SK-N-SH (cell line): ENCODE results near the gene HEY2. TPM values are rescaled to one million over a fixed set of nuclear protein-coding genes. Genes with fewer than 3 reads are reported as not detected.

Source experiments
- CTCF ChIA-PET: fragments of 300-600, 350-600 bp; formaldehyde crosslinking; extraction: SDS; loops from one replicate; lab custom pipeline; 2021; lab: Yijun Ruan, JAX
- POLR2A ChIA-PET: fragments of 350-600 bp; sonication (Branson Sonifier 250); formaldehyde crosslinking; extraction: SDS; loops from one replicate; lab custom pipeline; 2020; ENCODE audit warnings: antibody characterized with exemption, inconsistent platforms; lab: Yijun Ruan, JAX
- DNase-seq: peaks from one replicate; pipeline ENCODE4 v3.0.0; 2012
- H2AFZ ChIP-seq: fragments of 200-600 bp; sonication (generic); 2 replicates; pipeline ENCODE4 v1.8.1; 2016; ENCODE audit warnings: antibody characterized with exemption, mild to moderate bottlenecking, low read depth
- H3F3A ChIP-seq: fragments of 200-600 bp; sonication (generic); replicated peaks from 2 replicates; pipeline ENCODE3; 2016; ENCODE audit warnings: antibody characterized with exemption, mild to moderate bottlenecking; ENCODE audit not compliant: insufficient read depth
- H3K27ac ChIP-seq, 2 experiments: fragments of 200-500 bp in 1 of 2; fragments of 200-600 bp in 1 of 2; sonication (Bioruptor generic) in 1 of 2; sonication (generic), shearing (Covaris generic) in 1 of 2; 2 replicates each; pipeline versions ENCODE4 v1.5.1 to v1.6.1; 2014 to 2016; ENCODE audit warnings: low read depth in 2 of 2, inconsistent platforms in 1 of 2, low read length in 1 of 2, mild to moderate bottlenecking in 1 of 2, mixed read lengths in 1 of 2
- H3K27me3 ChIP-seq: fragments of 200-600 bp; sonication (generic), shearing (Covaris generic); 2 replicates; pipeline ENCODE4 v1.6.1; 2016; ENCODE audit warnings: mixed run types; ENCODE audit not compliant: insufficient read depth
- H3K36me3 ChIP-seq, 2 experiments: fragments of 200-500 bp in 1 of 2; fragments of 200-600 bp in 1 of 2; sonication (Bioruptor generic) in 1 of 2; sonication (generic) in 1 of 2; replicated peaks in 1 of 2; 2 replicates each; pipeline versions ENCODE3 to v1.5.1; 2014 to 2016; ENCODE audit warnings: low read length in 1 of 2, mild to moderate bottlenecking in 1 of 2; ENCODE audit not compliant: insufficient read depth in 2 of 2, control insufficient read depth in 1 of 2
- H3K4me1 ChIP-seq, 2 experiments: fragments of 200-500 bp in 1 of 2; fragments of 200-600 bp in 1 of 2; sonication (Bioruptor generic) in 1 of 2; sonication (generic), shearing (Covaris generic) in 1 of 2; 2 replicates each; pipeline versions ENCODE4 v1.5.1 to v1.6.1; 2014 to 2016; ENCODE audit warnings: low read depth in 1 of 2, low read length in 1 of 2, mixed run types in 1 of 2; ENCODE audit not compliant: insufficient read depth in 2 of 2, control insufficient read depth in 1 of 2
- H3K4me2 ChIP-seq: fragments of 200-600 bp; sonication (generic), shearing (Covaris generic); 2 replicates; pipeline ENCODE4 v1.6.1; 2017; ENCODE audit warnings: mixed run types
- H3K4me3 ChIP-seq, 2 experiments: fragments of 200-500 bp in 1 of 2; fragments of 200-600 bp in 1 of 2; sonication (Bioruptor generic) in 1 of 2; sonication (generic), shearing (Covaris generic) in 1 of 2; 2 replicates each; pipeline versions ENCODE4 v1.5.1 to v1.8.1; 2014 to 2016; ENCODE audit warnings: low read depth in 2 of 2, inconsistent platforms in 1 of 2, low read length in 1 of 2, mild to moderate bottlenecking in 1 of 2, mixed read lengths in 1 of 2, moderate library complexity in 1 of 2
- H3K79me2 ChIP-seq: fragments of 200-600 bp; sonication (generic); 2 replicates; pipeline ENCODE4 v1.8.1; 2017; ENCODE audit warnings: mild to moderate bottlenecking; ENCODE audit not compliant: insufficient read depth
- H3K9ac ChIP-seq: fragments of 200-600 bp; sonication (generic); 2 replicates; pipeline ENCODE4 v1.6.1; 2017; ENCODE audit warnings: mixed run types
- H3K9me2 ChIP-seq: fragments of 200-600 bp; sonication (generic); 2 replicates; pipeline ENCODE4 v1.6.1; 2017; ENCODE audit warnings: mixed run types
- H3K9me3 ChIP-seq: fragments of 200-600 bp; sonication (generic); 2 replicates; pipeline ENCODE4 v1.6.1; 2017; ENCODE audit warnings: mixed run types, mild to moderate bottlenecking, moderate library complexity
- H4K20me1 ChIP-seq: fragments of 200-600 bp; sonication (generic); 2 replicates; pipeline ENCODE4 v1.6.1; 2017; ENCODE audit warnings: mild to moderate bottlenecking, mixed run types; ENCODE audit not compliant: insufficient read depth
- CTCF ChIP-seq: fragments of 200-600 bp; sonication (generic); IDR thresholded peaks from 2 replicates; pipeline ENCODE4 v1.6.1; 2017; ENCODE audit warnings: antibody characterized with exemption, mild to moderate bottlenecking, moderate library complexity
- EP300 ChIP-seq, 2 experiments: IDR thresholded peaks; 2 replicates each; pipeline versions ENCODE4 v1.4.0 to v1.6.1; 2012; ENCODE audit warnings: borderline replicate concordance in 1 of 2, low read depth in 1 of 2, low read length in 1 of 2
- FOSL2 ChIP-seq: IDR thresholded peaks from 2 replicates; pipeline ENCODE4 v1.4.0; 2012; ENCODE audit warnings: low read depth, mild to moderate bottlenecking, moderate library complexity, borderline replicate concordance
- FOXJ3 ChIP-seq: sonication (generic); formaldehyde crosslinking; IDR thresholded peaks from 2 replicates; pipeline ENCODE4 v1.5.1; 2020; ENCODE audit warnings: mild to moderate bottlenecking, missing genetic modification reagents
- FOXM1 ChIP-seq: IDR thresholded peaks from 2 replicates; pipeline ENCODE4 v1.4.0; 2012; ENCODE audit warnings: low read depth, mild to moderate bottlenecking
- GATA2 ChIP-seq: sonication (generic); formaldehyde crosslinking; IDR thresholded peaks from 2 replicates; pipeline ENCODE4 v1.5.0; 2020; ENCODE audit warnings: mild to moderate bottlenecking, missing genetic modification reagents
- MAX ChIP-seq: IDR thresholded peaks from 2 replicates; pipeline ENCODE4 v1.4.0; 2012; ENCODE audit warnings: low read depth
- MXI1 ChIP-seq: IDR thresholded peaks from 2 replicates; pipeline ENCODE4 v1.6.1; 2012; ENCODE audit warnings: mild to moderate bottlenecking, low read depth, low read length, improper control_type of control experiment
- NFIC ChIP-seq: IDR thresholded peaks from 2 replicates; pipeline ENCODE4 v1.4.0; 2012; ENCODE audit warnings: borderline replicate concordance
- NRF1 ChIP-seq: IDR thresholded peaks from 2 replicates; pipeline ENCODE4 v1.6.1; 2012; ENCODE audit warnings: low read depth, mild to moderate bottlenecking, low read length
- RCOR1 ChIP-seq: fragments of 150-350 bp; IDR thresholded peaks from 2 replicates; pipeline ENCODE4 v1.6.1; 2017; ENCODE audit warnings: antibody characterized with exemption, low read length
- RFX5 ChIP-seq: IDR thresholded peaks from 2 replicates; pipeline ENCODE4 v1.6.1; 2012; ENCODE audit warnings: mild to moderate bottlenecking, improper control_type of control experiment, low read length
- RXRA ChIP-seq: IDR thresholded peaks from 2 replicates; pipeline ENCODE4 v1.4.0; 2012; ENCODE audit warnings: low read depth, mild to moderate bottlenecking, borderline replicate concordance
- TCF12 ChIP-seq: IDR thresholded peaks from 2 replicates; pipeline ENCODE4 v1.4.0; 2012
- USF1 ChIP-seq: IDR thresholded peaks from 2 replicates; pipeline ENCODE4 v1.4.0; 2012; ENCODE audit warnings: low read depth, borderline replicate concordance
- USF2 ChIP-seq: fragments of 150-350 bp; IDR thresholded peaks from 2 replicates; pipeline ENCODE4 v1.6.1; 2017; ENCODE audit warnings: antibody characterized with exemption, low read length, low read depth, borderline replicate concordance
- WGBS: methylation state at CpG from one replicate; pipeline ENCODE4 v1.1.6; 2017; ENCODE audit warnings: low lambda C conversion rate; 5-methylcytosine and 5-hydroxymethylcytosine counted together
- polyA plus RNA-seq, 3 experiments: library from polyadenylated mRNA; depleted of rRNA; stranded (reverse); fragments of >200 nt; gene quantifications; 2 replicates each; pipeline ENCODE4 v1.2.3, GENCODE V29; 2012

Gene HEY2
- polyA plus RNA-seq, 1 of the 3 experiments (the other 2 are of a cell fraction), result not detected

GRCh38 chr6:125809570-125810170 is 60.2 kb downstream of the HEY2 start:
- Histone ChIP-seq H3K4me2 (no peak overlapping the region), H3K4me3 (no peak overlapping the region), H3K79me2 (peaks cover 41% of the 10 kb centered on the region)

GRCh38 chr6:125810445-125810844 is 61.0 kb downstream of the HEY2 start:
- H3K27me3 ChIP-seq, result no peaks in the 10 kb centered on the region
- H3K4me1 ChIP-seq, result peaks cover 28 to 35% of the 10 kb centered on the region in 2 experiments; a peak in 3 of 4 replicates
- no peak overlapping the region for H2AFZ ChIP-seq
- H3K9ac ChIP-seq, result no peak overlapping the region
- 95% methylated on average over 1 of the region's 1 CpG for WGBS
- DNase-seq, result no peak
- no peaks in the 10 kb centered on the region for H3K9me3 ChIP-seq
- ChIA-PET POLR2A (interaction anchor here (1.3 kb wide), 1 partner anchor 20 kb away, joined by 4 read pairs; the partner anchor contains the start of gene NCOA7), CTCF (interaction anchor here (1.6 to 2.4 kb wide), 3 partner anchors 12 to 164 kb away, joined by 4 to 8 read pairs (median 4); no protein-coding TSS in a partner anchor)
- peak overlapping the region in 1 of 2 experiments; percentile 78; a peak in 2 of 4 replicates for H3K27ac ChIP-seq
- no peaks in the 10 kb centered on the region for H3K9me2 ChIP-seq
- peaks cover 0 to 4% of the 10 kb centered on the region in 2 experiments for H3K36me3 ChIP-seq
- H4K20me1 ChIP-seq, result no peaks in the 10 kb centered on the region
- peaks cover 41% of the 10 kb centered on the region for H3K79me2 ChIP-seq
- no peak for TF ChIP-seq FOXJ3 (CRISPR knock-in tag)
- TF ChIP-seq EP300 (IDR thresholded peaks at IDR 0.05; ENCODE audit: borderline replicate concordance in 1 of 2, low read depth in 1 of 2, low read length in 1 of 2), result no peak
- TF ChIP-seq FOSL2, result no peak
- TF ChIP-seq GATA2 (CRISPR knock-in tag), result no peak
- no peak for TF ChIP-seq CTCF
- TF ChIP-seq RCOR1, result no peak
- TF ChIP-seq RFX5, result no peak
- no peak for TF ChIP-seq MAX
- no peak for TF ChIP-seq MXI1
- no peak for TF ChIP-seq FOXM1
- no peak for TF ChIP-seq RXRA
- TF ChIP-seq TCF12, result no peak
- no peak for TF ChIP-seq NRF1
- H3K4me2 ChIP-seq, result no peak overlapping the region
- no peak overlapping the region for H3K4me3 ChIP-seq
- H3F3A ChIP-seq, result peaks cover 26% of the 10 kb centered on the region

More at GRCh38 chr6:125809570-125810170, 60.2 kb downstream of the HEY2 start:
- TF ChIP-seq NFIC (no peak), USF2 (no peak), FOSL2 (no peak), USF1 (no peak)
- no peaks in the 10 kb centered on the region for H3K9me2 ChIP-seq
- H3K4me1 ChIP-seq, result peaks cover 23 to 34% of the 10 kb centered on the region in 2 experiments; a peak in 3 of 4 replicates
- no peak overlapping the region for H2AFZ ChIP-seq
- 96% methylated on average over 3 of the region's 3 CpGs for WGBS
- ChIA-PET POLR2A (no interaction called here), CTCF (interaction anchor here (1.6 to 2.4 kb wide), 3 partner anchors 12 to 164 kb away, joined by 4 to 8 read pairs (median 4); no protein-coding TSS in a partner anchor)
- peaks cover 0 to 4% of the 10 kb centered on the region in 2 experiments for H3K36me3 ChIP-seq
- no peaks in the 10 kb centered on the region for H3K9me3 ChIP-seq
- no peak for DNase-seq
- H3K27ac ChIP-seq, result no peak overlapping the region
- peaks cover 26% of the 10 kb centered on the region for H3F3A ChIP-seq
- H3K27me3 ChIP-seq, result no peaks in the 10 kb centered on the region
- no peaks in the 10 kb centered on the region for H4K20me1 ChIP-seq
- no peak overlapping the region for H3K9ac ChIP-seq
